ENCODE measurements around the gene SCN3A.

The SCN3A gene

DNA sequence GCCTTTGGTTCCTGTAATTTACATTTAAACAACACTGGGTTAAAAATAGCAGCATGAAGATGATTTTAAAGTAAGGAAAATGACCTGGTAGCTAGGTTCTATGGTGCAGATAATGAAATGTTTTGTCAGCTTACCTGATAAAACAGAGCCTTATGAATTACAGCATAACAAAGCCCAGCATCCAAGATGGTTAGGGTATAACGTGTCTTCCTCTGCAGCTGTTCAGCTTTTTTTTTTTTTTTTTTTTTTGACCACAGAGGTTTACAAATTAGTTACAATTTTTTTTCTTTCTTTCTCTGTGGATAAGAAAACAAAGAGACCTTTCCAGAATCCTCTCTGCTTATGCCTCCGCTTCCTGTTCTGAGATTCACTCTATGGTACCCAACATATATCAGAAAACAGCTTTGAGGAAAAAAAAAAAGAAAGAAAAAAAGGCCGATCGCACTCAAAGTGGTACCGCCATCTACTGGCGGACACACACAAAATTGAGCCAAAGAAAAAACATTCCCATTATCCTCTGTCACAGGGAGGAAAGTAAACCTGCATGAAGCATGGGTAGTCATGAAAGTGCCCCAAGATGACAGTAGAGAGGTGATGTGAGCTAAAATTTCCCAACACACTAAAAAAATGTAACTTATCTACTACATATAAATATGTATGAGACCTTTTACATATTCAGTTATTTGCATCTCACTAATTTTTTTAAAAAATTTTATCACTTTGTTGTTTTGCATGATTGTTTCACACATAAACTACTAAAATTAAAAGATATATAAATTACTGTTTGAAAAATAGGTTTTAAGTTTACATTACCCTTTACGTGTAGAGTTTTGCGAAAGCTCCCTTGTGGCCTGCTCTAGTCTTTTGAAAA is at the start of gene SCN3A:
Gene SCN3A (minus strand): TSS at position 362 of the 871 bp plus-strand sequence. CDS start 27,656 bp downstream, outside the sequence.
- peak; percentile 44 for DNase-seq

DNA sequence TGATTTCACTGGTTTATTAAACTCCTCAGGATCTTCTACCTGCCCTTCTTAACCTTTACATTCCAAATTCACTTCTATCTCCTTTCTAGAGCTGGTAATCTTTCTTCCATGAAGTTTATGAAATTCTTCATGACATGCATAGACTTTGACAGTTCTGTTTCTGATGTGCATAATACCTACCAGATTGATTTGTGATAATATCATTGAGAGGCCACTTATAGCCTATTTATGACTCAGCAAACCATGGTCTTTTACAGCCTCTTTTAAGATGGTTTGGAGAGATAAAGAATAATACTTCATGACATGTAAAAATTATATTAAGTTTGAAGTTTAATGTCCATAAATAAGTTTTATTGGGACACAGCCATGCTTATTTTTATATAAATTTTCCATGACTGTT is 49.3 kb upstream of the SCN3A start:
- no peak for DNase-seq

DNA sequence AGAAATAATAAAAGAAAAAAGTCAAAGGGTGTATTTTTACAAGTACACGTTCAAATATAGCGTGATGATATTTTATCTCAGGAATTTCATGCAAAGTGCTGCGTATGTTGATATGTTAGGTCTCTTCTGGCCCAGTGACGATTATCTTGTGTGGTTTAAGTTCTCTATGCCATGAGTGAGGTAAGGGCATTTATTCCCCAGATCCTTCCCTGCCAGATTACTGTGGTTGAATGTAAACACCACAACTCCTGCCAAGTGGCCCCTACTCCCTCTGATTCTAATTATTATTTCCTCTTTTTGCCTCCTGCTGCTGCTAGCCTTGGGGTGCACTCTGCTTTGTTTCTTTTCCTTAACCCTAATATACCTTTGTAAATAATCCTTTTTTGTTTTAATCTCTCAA is 47.5 kb upstream of the SCN3A start:
- no peak for DNase-seq

DNA sequence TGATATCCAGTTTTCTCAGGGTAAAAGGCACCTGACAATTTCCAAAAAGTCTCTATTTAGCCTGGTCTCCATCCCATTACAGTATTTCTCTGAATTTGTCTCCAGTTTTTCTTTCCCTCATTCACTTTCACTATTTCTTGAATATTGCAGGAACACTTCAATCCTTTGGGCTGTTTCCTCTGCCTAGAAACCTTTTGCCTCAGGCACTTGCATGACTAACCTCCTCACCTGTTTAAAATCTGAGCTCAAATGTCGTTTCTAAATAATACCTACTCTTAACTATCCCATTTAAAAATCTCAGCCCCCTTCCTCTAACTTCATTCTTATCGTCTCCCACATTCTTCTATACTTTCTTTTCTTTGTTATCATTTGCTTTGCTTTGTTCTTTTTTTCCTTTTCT is 44.4 kb upstream of the SCN3A start:
- DNase-seq, result no peak

DNA sequence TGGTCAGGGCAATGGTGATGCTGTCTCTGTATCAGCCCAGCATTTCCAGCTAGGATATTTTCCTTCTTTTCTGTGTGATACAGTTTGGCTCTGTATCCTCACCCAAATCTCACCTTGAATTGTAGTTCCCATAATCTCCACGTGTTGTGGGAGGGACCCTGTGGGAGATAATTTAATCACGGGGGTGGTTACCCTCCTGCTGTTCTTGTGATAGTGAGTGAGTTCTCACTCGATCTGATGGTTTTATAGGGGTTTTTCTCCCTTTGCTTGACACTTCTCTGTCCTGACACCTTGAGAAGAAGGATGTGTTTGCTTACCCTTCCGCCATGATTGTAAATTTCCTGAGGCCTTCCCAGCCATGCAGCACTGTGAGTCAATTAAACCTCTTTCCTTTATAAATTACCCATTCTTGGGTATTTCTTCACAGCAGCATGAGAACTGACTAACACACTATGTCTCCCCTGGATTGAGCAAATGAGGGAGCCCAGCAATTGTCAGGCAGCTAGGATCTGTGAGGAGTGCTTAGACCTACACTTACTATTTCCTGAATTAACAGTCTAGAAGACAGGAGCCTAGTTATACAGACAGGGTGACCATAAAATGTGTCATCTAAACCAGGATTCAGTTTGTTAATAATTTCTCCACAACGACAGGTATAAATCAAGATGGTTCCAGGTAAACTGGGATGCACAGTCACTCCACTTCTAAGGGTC is 41.4 kb upstream of the SCN3A start:
- no peak for DNase-seq

DNA sequence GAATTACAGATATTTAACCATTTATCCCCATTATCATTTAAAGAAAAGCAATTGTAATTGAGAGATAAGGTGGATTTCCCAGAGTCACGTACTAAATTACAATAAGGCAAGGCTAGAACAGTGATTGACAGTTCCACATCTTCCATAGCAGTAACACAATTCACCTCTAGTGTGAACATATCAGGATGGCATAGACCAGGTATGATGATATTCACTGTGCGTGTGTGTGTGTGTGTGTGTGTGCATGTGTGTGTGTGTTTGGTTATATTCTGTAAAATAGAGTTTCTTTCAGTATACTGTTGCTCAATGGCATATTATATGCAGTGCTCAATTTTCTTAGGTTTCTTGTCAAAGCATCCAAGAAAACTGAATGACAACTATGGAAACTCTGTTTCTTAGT is 37.1 kb upstream of the SCN3A start:
- DNase-seq, result no peak

DNA sequence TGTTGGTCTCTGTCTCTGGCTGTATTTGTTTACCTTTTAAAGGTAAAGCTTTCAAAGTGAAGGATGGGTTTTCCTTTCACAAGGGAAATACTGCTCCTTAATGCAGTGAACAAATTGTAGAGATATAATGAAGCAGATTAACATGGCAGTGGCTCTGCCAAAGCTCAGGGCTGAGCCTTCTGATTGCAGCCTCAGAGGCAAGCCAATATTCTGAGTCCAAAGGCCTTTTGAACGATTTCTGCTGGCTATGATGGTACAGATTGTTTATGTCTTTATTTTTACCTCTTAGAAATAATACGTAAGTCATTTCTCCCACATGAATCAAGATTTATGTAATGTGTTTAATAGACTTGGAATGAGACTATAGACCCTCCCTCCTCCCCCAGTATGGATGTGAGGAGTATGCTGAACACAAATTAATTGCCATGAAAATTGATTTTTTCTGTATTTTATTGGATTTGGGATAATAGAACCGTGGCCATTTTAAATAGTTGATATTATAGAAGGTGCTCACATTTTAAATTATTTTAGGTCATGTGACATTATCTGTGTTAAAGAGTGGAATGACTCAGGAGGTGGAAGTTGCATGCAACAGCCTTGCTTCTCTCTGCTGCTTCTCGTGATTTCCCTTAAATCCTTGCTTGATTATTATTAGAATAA is 36.1 kb upstream of the SCN3A start:
- DNase-seq, result no peak

DNA sequence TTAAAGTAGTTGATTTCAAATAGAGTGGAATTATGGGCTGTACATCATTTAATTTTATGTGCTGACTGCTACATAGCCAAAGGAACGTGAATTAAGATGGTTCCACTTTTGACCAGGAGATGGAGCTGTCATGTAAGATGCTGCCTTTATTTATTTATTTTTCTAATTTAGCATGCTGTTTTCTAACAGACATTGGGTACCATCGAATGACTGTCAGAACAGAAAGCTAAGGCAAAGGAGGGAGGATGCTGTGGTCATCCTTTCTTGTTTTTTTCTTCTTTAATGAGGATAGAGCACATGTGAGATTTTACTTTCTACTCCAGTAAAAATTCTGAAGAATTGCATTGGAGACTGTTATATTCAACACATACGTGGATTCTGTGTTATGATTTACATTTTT is 35.4 kb upstream of the SCN3A start, which contains the start of gene SCN2A:
Gene SCN2A (plus strand): TSS at position 185 of the 400 bp plus-strand sequence. CDS start 56,410 bp downstream, outside the sequence.
- peak; percentile 34 for DNase-seq

DNA sequence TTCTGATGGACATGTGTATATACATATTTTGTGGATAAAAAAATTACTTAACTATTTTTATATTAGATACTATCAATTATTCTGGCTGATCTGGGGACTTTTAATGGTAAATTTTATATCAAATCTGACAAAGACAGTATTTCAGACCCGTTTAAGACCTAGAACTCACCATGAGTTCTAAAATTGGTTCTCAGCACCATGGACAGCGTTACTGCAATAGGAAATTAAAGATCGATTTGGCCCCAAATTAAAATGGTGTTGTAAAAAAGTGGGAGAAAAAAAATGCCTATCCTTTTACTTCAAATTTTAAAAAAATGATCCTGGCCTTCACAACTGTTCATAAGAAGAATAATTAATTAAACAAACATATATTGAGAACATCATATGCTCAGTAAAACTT is 34.4 kb upstream of the SCN3A start:
- DNase-seq, result peak; percentile 3

DNA sequence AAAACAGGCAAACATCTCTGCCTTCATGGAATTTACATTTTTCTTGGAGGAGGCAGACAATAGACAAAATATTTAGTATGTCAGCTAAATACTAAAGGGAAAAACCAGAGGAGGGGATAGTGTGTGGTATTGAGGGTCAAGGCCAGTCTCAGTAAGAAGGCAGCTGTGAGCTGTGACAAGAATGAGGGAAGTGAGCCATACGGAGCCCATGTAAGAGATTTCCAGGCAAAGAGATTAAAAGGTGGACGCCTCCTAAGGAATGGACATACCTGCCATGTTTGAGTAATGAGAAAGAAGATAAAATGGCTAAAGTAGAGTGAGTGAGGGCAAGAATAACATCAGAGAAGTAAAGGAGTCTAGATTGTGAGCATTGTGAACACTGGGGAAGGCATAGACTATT is 33.2 kb upstream of the SCN3A start:
- no peak for DNase-seq

DNA sequence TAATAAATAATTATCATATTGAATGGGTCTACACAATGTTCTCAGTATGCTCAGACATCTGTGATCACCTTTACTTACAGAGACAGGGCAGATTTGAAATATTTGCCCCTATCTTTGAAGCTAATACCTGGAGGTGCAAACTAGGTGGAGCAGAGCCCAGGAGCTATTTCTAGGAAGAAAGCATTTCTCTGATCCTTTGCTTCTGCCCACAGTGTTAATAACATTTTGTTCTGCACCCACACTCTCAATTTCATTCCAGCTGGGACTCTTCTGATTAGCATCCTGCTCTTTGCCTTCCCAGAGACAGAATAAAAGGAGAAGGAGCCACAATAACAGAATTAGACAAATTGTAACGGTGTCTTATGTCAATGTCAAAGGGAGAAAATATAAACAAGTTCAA is 23.7 kb upstream of the SCN3A start:
- no peak for DNase-seq

DNA sequence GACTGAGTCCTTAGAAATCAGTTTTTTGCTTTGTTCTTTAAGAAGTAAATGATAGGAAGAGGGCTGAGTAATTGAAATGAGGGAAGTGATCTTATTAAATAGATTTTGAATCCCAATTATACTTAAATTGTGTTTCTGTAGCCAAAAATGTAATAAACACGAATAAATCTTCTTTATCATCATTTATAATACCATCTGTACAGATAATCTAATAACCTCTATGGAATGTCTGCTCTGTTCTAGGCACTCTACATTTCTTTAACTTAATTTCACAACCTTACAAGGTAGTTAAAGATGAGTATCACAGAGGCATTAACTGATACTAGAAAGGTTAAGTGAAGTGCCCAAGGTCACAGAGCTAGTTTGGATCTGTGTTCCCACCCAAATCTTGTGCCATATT is 21.1 kb upstream of the SCN3A start:
- no peak for DNase-seq

DNA sequence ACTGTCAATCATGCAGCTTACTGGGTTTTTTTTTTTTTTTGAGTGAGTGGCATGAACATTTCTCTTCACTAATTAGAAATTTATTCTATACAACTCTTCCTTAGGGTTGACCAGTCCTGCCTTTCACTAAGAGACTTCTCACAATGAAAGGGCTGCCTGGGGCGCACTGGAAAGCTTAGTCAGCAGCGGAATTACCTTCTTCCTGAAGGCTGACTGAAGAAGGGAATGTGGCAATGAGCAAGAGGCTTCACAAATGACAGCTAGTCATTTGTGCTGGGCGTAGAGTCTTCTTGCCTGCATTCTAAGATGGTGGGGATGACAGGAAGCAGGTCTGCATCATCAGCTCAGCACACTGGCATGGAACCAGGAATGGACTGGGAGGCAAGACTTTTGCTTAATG is 15.6 kb upstream of the SCN3A start:
- DNase-seq, result peak; percentile 1

DNA sequence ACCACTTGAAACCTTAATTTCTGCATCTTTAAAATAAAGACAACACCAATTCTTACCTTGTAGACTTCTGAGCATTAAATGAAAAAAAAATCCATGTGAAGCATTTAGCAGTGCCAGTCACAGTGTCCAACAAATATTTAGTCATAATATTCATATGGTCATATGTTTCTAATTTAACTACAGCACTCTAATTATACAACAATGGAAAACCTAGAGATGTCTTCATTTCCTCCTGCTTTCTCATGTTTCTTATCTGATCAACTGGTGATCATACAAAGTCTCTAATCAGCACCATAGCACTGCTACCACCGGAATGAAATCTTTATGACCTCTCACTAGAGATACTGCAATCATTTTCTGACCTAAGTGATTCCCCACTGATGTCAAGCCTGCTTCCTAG is 10.2 kb upstream of the SCN3A start:
- DNase-seq, result no peak

DNA sequence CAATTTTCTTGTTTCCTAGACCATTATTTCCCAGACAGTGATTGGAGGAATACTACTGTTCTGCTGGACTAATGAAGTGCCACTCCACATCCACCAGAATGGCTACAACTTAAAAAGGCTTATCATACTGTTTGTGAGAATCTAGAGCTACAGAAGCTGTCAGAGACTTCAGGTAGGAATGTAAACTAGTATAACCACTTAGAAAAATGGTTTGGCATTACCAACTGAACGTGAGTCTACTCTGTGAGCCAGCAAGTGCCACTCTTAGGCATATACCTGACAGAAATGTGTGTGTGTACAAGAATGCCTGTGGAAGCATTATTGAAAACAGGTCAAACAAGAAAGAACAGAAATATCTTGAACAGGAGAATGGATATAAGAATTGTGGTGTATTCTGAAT is 4.2 kb upstream of the SCN3A start:
- DNase-seq, result no peak

DNA sequence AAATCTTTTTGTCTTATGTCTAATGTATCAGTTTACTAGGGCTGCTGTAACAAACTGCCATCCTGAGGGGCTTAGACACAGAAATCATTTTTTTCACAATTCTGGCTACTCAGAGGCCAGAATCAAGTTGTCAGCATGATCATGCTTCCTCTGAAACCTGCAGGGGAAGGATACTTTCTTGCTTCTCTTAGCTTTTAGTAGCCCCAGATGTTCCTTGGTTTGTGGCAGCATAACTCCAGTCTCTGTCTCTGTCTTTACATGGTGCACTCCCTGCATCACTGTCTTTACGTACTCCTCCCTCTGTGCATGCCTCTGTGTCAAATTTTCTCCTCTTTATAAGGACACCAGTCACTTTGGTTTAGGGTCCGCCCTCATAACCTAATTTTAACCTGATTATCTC is 2.0 kb upstream of the SCN3A start:
- DNase-seq, result no peak

DNA sequence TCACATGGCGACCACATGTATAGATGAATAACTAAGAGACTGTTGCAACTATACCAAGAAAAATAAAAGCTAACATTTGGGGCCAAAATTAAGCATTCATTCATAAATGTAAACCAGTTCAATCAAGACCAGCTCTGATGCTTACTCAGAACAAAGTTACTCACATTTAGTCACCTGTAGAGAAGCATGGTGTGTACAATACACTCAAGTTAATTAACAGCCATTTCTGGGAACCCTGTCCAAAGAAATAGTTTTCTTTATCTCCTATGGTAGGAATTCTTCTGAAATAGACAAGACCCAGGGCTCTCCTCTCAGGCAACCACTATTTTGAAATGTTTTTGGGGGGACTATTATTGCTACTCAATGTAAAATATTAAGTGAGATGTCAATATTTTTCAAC is 1.6 kb downstream of the SCN3A start:
- no peak for DNase-seq

DNA sequence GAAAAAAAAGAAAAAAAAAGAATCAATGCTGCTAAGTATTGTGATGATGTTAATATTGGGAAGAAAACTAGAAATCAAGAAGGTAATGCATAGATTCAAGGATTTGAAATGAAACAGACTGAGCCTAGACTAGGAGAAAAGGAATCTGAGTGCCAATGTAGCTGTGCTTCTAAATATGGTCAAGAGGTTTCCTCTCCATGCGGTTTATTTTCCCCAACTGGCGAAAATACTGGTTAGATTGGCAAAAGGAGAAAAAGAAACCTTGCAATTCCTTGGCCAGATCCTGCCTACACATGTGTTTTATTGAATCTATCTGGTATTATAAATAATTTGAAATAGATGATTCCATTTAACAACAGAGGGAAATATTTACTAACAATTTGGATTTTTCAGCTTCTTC is 5.7 kb downstream of the SCN3A start:
- DNase-seq, result no peak

DNA sequence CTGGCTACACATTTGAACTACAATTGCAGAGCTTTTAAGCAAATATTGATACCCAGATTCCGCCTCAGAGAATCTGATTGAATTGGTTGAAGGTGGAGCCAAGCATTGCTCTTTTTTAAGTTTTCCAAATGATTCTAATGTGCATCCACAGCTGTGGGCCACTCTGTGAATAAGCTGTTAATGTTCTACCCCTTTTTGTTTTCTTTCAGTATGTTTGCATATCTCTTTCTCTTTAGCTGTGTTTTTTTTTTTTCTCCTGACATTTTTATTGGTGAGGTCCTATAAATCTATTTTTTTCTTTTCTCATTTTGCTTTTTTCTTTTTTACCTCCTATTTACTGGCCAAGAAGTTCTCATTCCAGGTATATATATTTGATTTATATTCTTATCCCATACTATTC is 6.5 kb downstream of the SCN3A start:
- DNase-seq, result no peak

DNA sequence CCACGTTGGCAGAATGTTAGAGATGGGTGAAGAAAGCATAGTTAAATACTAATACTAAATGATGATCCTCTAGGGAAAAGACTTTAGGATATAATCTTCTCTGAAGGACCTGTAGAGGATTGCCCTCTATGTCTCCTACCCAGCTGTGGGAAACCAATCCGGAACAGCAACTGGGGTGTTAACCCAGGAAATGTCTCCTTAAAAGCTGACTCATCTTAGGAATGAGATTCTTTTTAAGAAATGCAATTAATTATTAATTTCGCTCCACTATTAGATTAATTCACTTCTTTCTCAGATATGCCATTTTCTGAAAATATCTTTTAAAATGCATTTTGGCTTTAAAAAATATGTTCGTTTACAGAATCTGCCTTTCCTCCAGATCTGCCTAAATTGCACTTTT is 7.4 kb downstream of the SCN3A start:
- no peak for DNase-seq

DNA sequence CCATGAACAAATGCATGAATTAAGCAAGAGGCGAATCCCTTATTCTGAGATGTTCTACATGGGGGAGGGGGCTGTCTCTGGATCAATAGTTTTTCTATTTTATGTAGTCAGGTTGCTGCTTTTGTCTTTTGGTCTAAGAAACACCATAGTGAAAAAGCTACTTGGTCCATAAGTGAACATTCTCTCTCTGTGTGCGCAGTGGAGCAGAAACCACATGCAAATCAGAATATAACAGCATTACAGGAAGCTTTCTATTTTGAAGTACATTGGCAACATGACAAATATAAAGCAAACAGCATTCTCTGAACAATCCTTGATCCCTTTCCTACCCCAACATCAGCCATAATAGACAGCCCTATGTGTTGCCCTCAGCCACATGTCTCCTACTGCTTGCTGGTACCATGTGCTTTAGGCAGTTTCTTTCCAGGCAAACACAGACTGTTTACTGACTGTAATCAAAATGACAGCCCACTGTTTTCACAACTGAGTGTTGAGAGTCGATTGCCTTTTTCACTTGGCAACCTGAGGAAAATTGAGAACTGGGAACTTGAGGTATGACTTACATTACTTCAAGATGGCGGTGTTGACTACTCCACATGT is 10.6 kb downstream of the SCN3A start:
- no peak for DNase-seq

DNA sequence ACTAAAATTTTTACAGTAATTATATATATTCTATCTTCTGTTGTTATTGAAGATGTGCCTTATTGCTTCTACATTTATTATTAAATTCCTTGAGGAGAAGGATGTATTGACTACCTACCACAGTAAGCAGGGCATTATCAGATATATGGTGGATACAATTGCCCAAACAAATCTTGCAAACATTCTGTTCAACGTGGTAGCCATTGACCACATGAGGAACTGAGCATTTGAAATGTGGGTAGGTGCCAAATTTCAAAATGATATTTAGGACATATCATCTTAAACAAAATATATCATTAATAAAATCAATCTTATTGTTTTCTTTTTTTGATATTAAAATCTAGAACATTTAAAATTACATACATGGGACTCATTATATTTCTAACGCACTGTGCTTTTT is 11.1 kb downstream of the SCN3A start:
- no peak for DNase-seq

DNA sequence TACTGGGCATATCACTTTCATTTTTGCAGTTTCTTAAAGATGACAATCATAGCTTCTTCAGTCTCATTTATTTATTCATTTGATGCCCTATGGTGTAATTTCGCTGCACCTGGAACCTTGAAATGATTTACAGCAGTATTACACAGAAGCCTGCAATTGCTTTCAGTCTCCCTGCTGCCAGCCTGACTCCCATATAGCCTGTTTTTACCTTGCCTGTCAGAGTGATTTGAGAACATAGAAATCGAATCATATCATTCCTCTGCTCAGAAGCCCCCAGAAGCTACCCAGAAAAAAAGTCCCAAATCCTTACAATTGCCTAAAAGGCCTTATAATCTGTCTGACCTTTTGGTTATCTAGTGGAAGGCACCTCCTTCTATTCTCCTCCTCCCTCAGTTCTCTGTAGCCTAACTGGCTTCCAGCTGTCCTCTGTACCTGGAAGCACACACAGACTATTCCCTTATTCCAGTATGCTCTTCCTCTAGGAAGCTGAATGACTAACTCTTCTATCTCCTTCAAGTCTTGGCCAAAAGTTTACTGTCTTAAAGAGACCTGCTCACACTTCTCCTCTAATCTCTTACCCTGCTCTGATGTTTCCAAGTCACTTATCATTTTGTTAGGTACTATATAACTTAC is 12.6 kb downstream of the SCN3A start:
- DNase-seq, result no peak

Data from EL (cell line).